Esophagus squamous epithelium (tissue), 5 donors: ENCODE results near the gene FGD6. TPM values are rescaled to one million over a fixed set of nuclear protein-coding genes. Genes with fewer than 3 reads are reported as not detected.
A peak's percentile ranks its signal among the peaks of the same experiment; 100 is the strongest.

Experiments used
- DNase-seq: peaks from one replicate; lab custom pipeline; 2025; lab: John Stamatoyannopoulos, UW
- H3K27ac ChIP-seq, 4 donors: fragments of 200-600 bp; sonication (generic); one replicate each; pipeline ENCODE4 v1.5.1; 2016 to 2019; ENCODE audit warnings: mild to moderate bottlenecking in 1 of 4
- H3K27me3 ChIP-seq, 4 donors: fragments of 200-600 bp; sonication (generic); 1 replicate in 3 of 4; 2 replicates in 1 of 4; pipeline versions ENCODE4 v1.5.1 to v1.6.0; 2017 to 2021; ENCODE audit warnings: antibody characterized with exemption in 1 of 4
- H3K36me3 ChIP-seq, 3 donors: fragments of 200-600 bp; sonication (generic); one replicate each; pipeline ENCODE4 v1.5.1; 2016 to 2019
- H3K4me1 ChIP-seq, 3 donors: fragments of 200-600 bp; sonication (generic); one replicate each; pipeline ENCODE4 v1.5.1; 2017 to 2019
- H3K4me3 ChIP-seq, 4 donors: fragments of 200-600 bp; sonication (generic); 1 replicate in 3 of 4; 2 replicates in 1 of 4; pipeline ENCODE4 v1.5.1; 2016 to 2019; ENCODE audit warnings: mild to moderate bottlenecking in 2 of 4, moderate library complexity in 1 of 4
- H3K9me3 ChIP-seq, 3 donors: fragments of 200-600 bp; sonication (generic); one replicate each; pipeline ENCODE4 v1.5.1; 2016 to 2019
- CTCF ChIP-seq, 6 experiments: fragments of 450-650 bp in 4 of 6; fragments of 200-600 bp in 2 of 6; sonication (generic) in 2 of 6; IDR thresholded peaks; one replicate each; pipeline ENCODE4 v1.5.1; 2016 to 2019; ENCODE audit warnings: antibody characterized with exemption in 6 of 6, mild to moderate bottlenecking in 4 of 6, moderate library complexity in 4 of 6
- POLR2A ChIP-seq, 4 donors: fragments of 450-650 bp; IDR thresholded peaks; one replicate each; pipeline ENCODE4 v1.6.1; 2017; ENCODE audit warnings: antibody characterized with exemption in 4 of 4, mild to moderate bottlenecking in 4 of 4, moderate library complexity in 3 of 4
- WGBS, 2 donors: methylation state at CpG; one replicate each; pipeline ENCODE4 v1.1.5; 2018; 5-methylcytosine and 5-hydroxymethylcytosine counted together
- intact Hi-C: fragments of 100-400 bp; cut with DNase I; formaldehyde crosslinking; loops from one replicate; pipeline ENCODE4 v1.15.0; 2022
- total RNA-seq, 4 donors: library from RNA; depleted of rRNA; stranded (reverse); fragments of >200 nt; gene quantifications; one replicate each; pipeline ENCODE4 v1.1.0, GENCODE V29; 2016
- donor health status: DM: yes; HTN: yes; CAD: no.

The FGD6 gene
- total RNA-seq, 4 donors from 2014 or later = 10.0 to 19.1 (median 13.2) TPM

GRCh38 chr12:95228617-95229016, 11.3 kb upstream of the FGD6 start:
- no peak for TF ChIP-seq CTCF (IDR thresholded peaks at IDR 0.05)
- TF ChIP-seq POLR2A (IDR thresholded peaks at IDR 0.05) = no peak
- no peak for DNase-seq
- H3K4me1 ChIP-seq = peaks cover 3 to 62% (median 9%) of the 10 kb centered on the region in 3 donors
- 88 to 97% methylated on average over 2 of the region's 2 CpGs for WGBS, 2 donors
- intact Hi-C loops = no loop called here
- H3K27me3 ChIP-seq = no peaks in the 10 kb centered on the region
- peaks cover 0 to 16% (median 0%) of the 10 kb centered on the region in 3 donors for H3K36me3 ChIP-seq
- no peak overlapping the region for H3K27ac ChIP-seq
- no peaks in the 10 kb centered on the region for H3K9me3 ChIP-seq
- no peak overlapping the region for H3K4me3 ChIP-seq

- peaks cover 0 to 16% (median 0%) of the 10 kb centered on the region in 3 donors for H3K36me3 ChIP-seq
- no peaks in the 10 kb centered on the region for H3K27me3 ChIP-seq
- H3K27ac ChIP-seq = peak overlapping the region in 1 of 4 donors; percentile 13
- WGBS, 2 donors = 63 to 65% methylated on average over 3 of the region's 3 CpGs
- no peaks in the 10 kb centered on the region for H3K9me3 ChIP-seq
- H3K4me3 ChIP-seq = no peak overlapping the region
- TF ChIP-seq POLR2A (IDR thresholded peaks at IDR 0.05) = no peak
- no peak for TF ChIP-seq CTCF (IDR thresholded peaks at IDR 0.05)
- intact Hi-C loops = no loop called here
- peaks cover 0 to 70% (median 9%) of the 10 kb centered on the region in 3 donors for H3K4me1 ChIP-seq
- DNase-seq = no peak
Observed at GRCh38 chr12:95227818-95228356, 10.6 kb upstream of the FGD6 start.

GRCh38 chr12:95225645-95226212, 8.5 kb upstream of the FGD6 start:
- Histone ChIP-seq H3K4me1 (peaks cover 5 to 81% (median 9%) of the 10 kb centered on the region in 3 donors), H3K27me3 (no peaks in the 10 kb centered on the region), H3K27ac (no peak overlapping the region), H3K36me3 (peaks cover 0 to 16% (median 0%) of the 10 kb centered on the region in 3 donors), H3K9me3 (no peaks in the 10 kb centered on the region), H3K4me3 (no peak overlapping the region)
- WGBS, 2 donors = 90 to 100% methylated on average over 1 of the region's 1 CpG
- no peak for TF ChIP-seq CTCF (IDR thresholded peaks at IDR 0.05)
- no peak for TF ChIP-seq POLR2A (IDR thresholded peaks at IDR 0.05)
- no peak for DNase-seq
- intact Hi-C loops = no loop called here

- TF ChIP-seq CTCF (IDR thresholded peaks at IDR 0.05) = no peak
- no peak for TF ChIP-seq POLR2A (IDR thresholded peaks at IDR 0.05)
- intact Hi-C loops = no loop called here
- H3K27ac ChIP-seq = peak overlapping the region; percentile 10 to 61 (median 36)
- no peaks in the 10 kb centered on the region for H3K27me3 ChIP-seq
- no peak for DNase-seq
- peaks cover 9 to 81% (median 14%) of the 10 kb centered on the region in 3 donors for H3K4me1 ChIP-seq
- H3K36me3 ChIP-seq = peaks cover 0 to 16% (median 0%) of the 10 kb centered on the region in 3 donors
- WGBS, 2 donors = 75 to 89% methylated on average over 7 to 8 of the region's 8 CpGs
- no peaks in the 10 kb centered on the region for H3K9me3 ChIP-seq
- H3K4me3 ChIP-seq = no peak overlapping the region
Observed at GRCh38 chr12:95224202-95225170, 7.2 kb upstream of the FGD6 start.
